Breast epithelium (tissue), 4 donors: ENCODE measurements around the gene SLC6A17. TPM values are rescaled to one million over a fixed set of nuclear protein-coding genes. Genes with fewer than 3 reads are reported as not detected.

Experiments
- DNase-seq, 2 donors: peaks; one replicate each; pipeline ENCODE4 v3.0.0-alpha.2; 2019; ENCODE audit warnings: low spot score in 2 of 2
- H3K27ac ChIP-seq, 2 donors: fragments of 200-600 bp; sonication (generic) in 1 of 2; one replicate each; pipeline ENCODE4 v1.5.1; 2016 to 2019; ENCODE audit warnings: mild to moderate bottlenecking in 1 of 2
- H3K27me3 ChIP-seq, 2 donors: fragments of 200-600 bp; sonication (generic) in 1 of 2; one replicate each; pipeline versions ENCODE4 v1.5.1 to v1.6.0; 2017 to 2019; ENCODE audit warnings: control low read depth in 1 of 2, mild to moderate bottlenecking in 1 of 2
- H3K36me3 ChIP-seq: fragments of 200-600 bp; one replicate; pipeline ENCODE4 v1.5.1; 2019
- H3K4me1 ChIP-seq, 2 donors: fragments of 200-600 bp; sonication (generic); one replicate each; pipeline ENCODE4 v1.5.1; 2016 to 2019; ENCODE audit warnings: control low read depth in 1 of 2
- H3K4me3 ChIP-seq, 3 donors: fragments of 200-600 bp; sonication (generic); 1 replicate in 2 of 3; 2 replicates in 1 of 3; pipeline ENCODE4 v1.5.1; 2016 to 2019; ENCODE audit warnings: mild to moderate bottlenecking in 3 of 3, moderate library complexity in 2 of 3
- H3K9me3 ChIP-seq, 2 donors: fragments of 200-600 bp; sonication (generic) in 1 of 2; one replicate each; pipeline ENCODE4 v1.5.1; 2016 to 2019; ENCODE audit warnings: control low read depth in 1 of 2
- CTCF ChIP-seq, 3 donors: fragments of 450-650 bp; IDR thresholded peaks; one replicate each; pipeline ENCODE4 v1.5.1; 2016 to 2017; ENCODE audit warnings: antibody characterized with exemption in 3 of 3, mild to moderate bottlenecking in 3 of 3, moderate library complexity in 3 of 3
- POLR2A ChIP-seq: fragments of 450-650 bp; IDR thresholded peaks from one replicate; pipeline ENCODE4 v1.6.1; 2016; ENCODE audit warnings: antibody characterized with exemption, mild to moderate bottlenecking, moderate library complexity
- POLR2AphosphoS5 ChIP-seq, 3 donors: sonication (generic); formaldehyde crosslinking; IDR thresholded peaks; one replicate each; pipeline ENCODE4 v1.6.1; 2017; ENCODE audit warnings: antibody characterized with exemption in 3 of 3
- intact Hi-C: fragments of 100-400 bp; cut with DNase I; formaldehyde crosslinking; loops from one replicate; pipeline ENCODE4 v1.15.1; 2023; ENCODE audit warnings: low total_unique reads
- total RNA-seq, 3 donors: library from RNA; depleted of rRNA; stranded (reverse); fragments of >200 nt; gene quantifications; one replicate each; pipeline ENCODE4 v1.1.0, GENCODE V29; 2016

SLC6A17 gene
- total RNA-seq, 3 donors from 2014 or later = under 0.01 to 0.29 (median under 0.01) TPM

- H3K9me3 ChIP-seq = no peaks in the 10 kb centered on the region
- no peak overlapping the region for H3K4me3 ChIP-seq
- DNase-seq = peak in 1 of 2 donors; percentile 58
- TF ChIP-seq CTCF (IDR thresholded peaks at IDR 0.05) (no peak), POLR2AphosphoS5 (IDR thresholded peaks at IDR 0.05) (no peak), POLR2A (no peak)
- H3K36me3 ChIP-seq = no peaks in the 10 kb centered on the region
- H3K27me3 ChIP-seq = no peaks in the 10 kb centered on the region
- peak overlapping the region; percentile 3 to 5 for H3K27ac ChIP-seq
- intact Hi-C loops = no loop called here
- peaks cover 0 to 7% of the 10 kb centered on the region in 2 donors for H3K4me1 ChIP-seq
Measured at GRCh38 chr1:110240476-110241210, 90.3 kb downstream of the SLC6A17 start.

GRCh38 chr1:110241516-110241915 lies 91.2 kb downstream of the SLC6A17 start:
- no peak for DNase-seq
- no peaks in the 10 kb centered on the region for H3K27me3 ChIP-seq
- no peak overlapping the region for H3K4me3 ChIP-seq
- TF ChIP-seq POLR2A (no peak), CTCF (IDR thresholded peaks at IDR 0.05) (no peak), POLR2AphosphoS5 (IDR thresholded peaks at IDR 0.05) (no peak)
- H3K36me3 ChIP-seq = no peaks in the 10 kb centered on the region
- no peaks in the 10 kb centered on the region for H3K9me3 ChIP-seq
- peaks cover 0 to 7% of the 10 kb centered on the region in 2 donors for H3K4me1 ChIP-seq
- intact Hi-C loops = no loop called here
- H3K27ac ChIP-seq = no peak overlapping the region

- peak in 1 of 2 donors; percentile 22 for DNase-seq
- intact Hi-C loops = no loop called here
- no peaks in the 10 kb centered on the region for H3K9me3 ChIP-seq
- no peaks in the 10 kb centered on the region for H3K36me3 ChIP-seq
- no peak overlapping the region for H3K4me3 ChIP-seq
- TF ChIP-seq CTCF (IDR thresholded peaks at IDR 0.05) (no peak), POLR2AphosphoS5 (IDR thresholded peaks at IDR 0.05) (no peak), POLR2A (no peak)
- H3K27me3 ChIP-seq = no peaks in the 10 kb centered on the region
- no peak overlapping the region for H3K27ac ChIP-seq
- H3K4me1 ChIP-seq = peaks cover 0 to 7% of the 10 kb centered on the region in 2 donors
Measured at GRCh38 chr1:110242062-110242461, 91.8 kb downstream of the SLC6A17 start.

GRCh38 chr1:110242731-110243130 lies 92.4 kb downstream of the SLC6A17 start:
- H3K36me3 ChIP-seq = no peaks in the 10 kb centered on the region
- H3K9me3 ChIP-seq = no peaks in the 10 kb centered on the region
- H3K4me1 ChIP-seq = peaks cover 0 to 7% of the 10 kb centered on the region in 2 donors
- no peak overlapping the region for H3K4me3 ChIP-seq
- intact Hi-C loops = no loop called here
- peak in 1 of 2 donors; percentile 28 for DNase-seq
- H3K27me3 ChIP-seq = no peaks in the 10 kb centered on the region
- no peak overlapping the region for H3K27ac ChIP-seq
- TF ChIP-seq POLR2A (no peak), CTCF (IDR thresholded peaks at IDR 0.05) (no peak), POLR2AphosphoS5 (IDR thresholded peaks at IDR 0.05) (no peak)

GRCh38 chr1:110243146-110243545 lies 92.9 kb downstream of the SLC6A17 start:
- intact Hi-C loops = no loop called here
- peaks cover 0 to 7% of the 10 kb centered on the region in 2 donors for H3K4me1 ChIP-seq
- TF ChIP-seq POLR2AphosphoS5 (IDR thresholded peaks at IDR 0.05) (no peak), POLR2A (no peak), CTCF (IDR thresholded peaks at IDR 0.05) (no peak)
- peak overlapping the region in 1 of 2 donors; percentile 29 for H3K27ac ChIP-seq
- no peaks in the 10 kb centered on the region for H3K27me3 ChIP-seq
- peak in 1 of 2 donors; percentile 17 for DNase-seq
- no peaks in the 10 kb centered on the region for H3K9me3 ChIP-seq
- H3K4me3 ChIP-seq = no peak overlapping the region
- no peaks in the 10 kb centered on the region for H3K36me3 ChIP-seq
